MM.1S (cell line): ENCODE data around the gene RFNG.
A peak's percentile ranks its signal among the peaks of the same experiment; 100 is the strongest.

Source experiments
- DNase-seq: peaks from one replicate; pipeline ENCODE4 v3.0.0-alpha.2; 2015
- H2AFZ ChIP-seq: fragments of 300-600 bp; sonication (generic); 2 replicates; pipeline ENCODE4 v1.6.0; 2016; ENCODE audit warnings: antibody characterized with exemption, low read length
- H3F3A ChIP-seq: fragments of 300-600 bp; sonication (generic); 2 replicates; pipeline ENCODE4 v1.6.1; 2016; ENCODE audit warnings: mild to moderate bottlenecking, antibody characterized with exemption, low read length, moderate library complexity, mixed read lengths; ENCODE audit not compliant: insufficient read depth
- H3K27ac ChIP-seq: fragments of 300-600 bp; sonication (generic); 2 replicates; pipeline ENCODE4 v1.5.1; 2016; ENCODE audit warnings: mild to moderate bottlenecking, low read length
- H3K27me3 ChIP-seq: fragments of 300-600 bp; sonication (generic); replicated peaks from 2 replicates; pipeline ENCODE4 v1.6.0; 2016; ENCODE audit warnings: low read length; ENCODE audit not compliant: insufficient read depth
- H3K36me3 ChIP-seq: fragments of 300-600 bp; sonication (generic); replicated peaks from 2 replicates; pipeline ENCODE4 v1.6.1; 2016; ENCODE audit warnings: mild to moderate bottlenecking, low read length, mixed read lengths; ENCODE audit not compliant: insufficient read depth
- H3K4me1 ChIP-seq: fragments of 300-600 bp; sonication (generic); 2 replicates; pipeline ENCODE4 v1.6.1; 2016; ENCODE audit warnings: low read length, mixed read lengths
- H3K4me2 ChIP-seq: fragments of 300-600 bp; sonication (generic); 2 replicates; pipeline ENCODE4 v1.6.0; 2016; ENCODE audit warnings: low read depth, low read length
- H3K4me3 ChIP-seq: fragments of 300-600 bp; sonication (generic); 2 replicates; pipeline ENCODE4 v1.5.1; 2016; ENCODE audit warnings: low read length, mixed read lengths
- H3K79me2 ChIP-seq: fragments of 300-600 bp; sonication (generic); 2 replicates; pipeline ENCODE4 v1.6.1; 2016; ENCODE audit warnings: mixed run types, low read length, mixed read lengths
- H3K9ac ChIP-seq: fragments of 300-600 bp; sonication (generic); 2 replicates; pipeline ENCODE4 v1.6.1; 2016; ENCODE audit warnings: low read length, mixed read lengths
- H3K9me2 ChIP-seq: fragments of 300-600 bp; sonication (generic); replicated peaks from 2 replicates; pipeline ENCODE4 v1.6.1; 2016; ENCODE audit warnings: mild to moderate bottlenecking, low read length, mixed read lengths; ENCODE audit not compliant: insufficient read depth
- H3K9me3 ChIP-seq: fragments of 300-600 bp; sonication (generic); replicated peaks from 2 replicates; pipeline ENCODE4 v1.6.1; 2016; ENCODE audit warnings: mild to moderate bottlenecking, low read length, mixed read lengths; ENCODE audit not compliant: insufficient read depth
- H4K20me1 ChIP-seq: fragments of 300-600 bp; sonication (generic); 2 replicates; pipeline ENCODE4 v1.6.1; 2016; ENCODE audit warnings: mild to moderate bottlenecking, low read length, moderate library complexity, mixed read lengths; ENCODE audit not compliant: insufficient read depth
- EZH2 ChIP-seq: fragments of 300-600 bp; sonication (generic); optimal IDR thresholded peaks from 2 replicates; pipeline ENCODE3; 2017; ENCODE audit warnings: low read depth, mild to moderate bottlenecking, antibody characterized with exemption, low read length, mixed read lengths
- EZH2phosphoT487 ChIP-seq: fragments of 300-600 bp; sonication (generic); IDR thresholded peaks from 2 replicates; pipeline ENCODE4 v1.6.1; 2018; ENCODE audit warnings: antibody characterized with exemption, low read length
- TF ChIP-seq, protein P1 (sequence below): fragments of 300-600 bp; sonication (generic); IDR thresholded peaks from 2 replicates; pipeline ENCODE4 v1.5.1; 2016; ENCODE audit warnings: antibody characterized with exemption, low read length, mixed read lengths

RFNG gene

DNA sequence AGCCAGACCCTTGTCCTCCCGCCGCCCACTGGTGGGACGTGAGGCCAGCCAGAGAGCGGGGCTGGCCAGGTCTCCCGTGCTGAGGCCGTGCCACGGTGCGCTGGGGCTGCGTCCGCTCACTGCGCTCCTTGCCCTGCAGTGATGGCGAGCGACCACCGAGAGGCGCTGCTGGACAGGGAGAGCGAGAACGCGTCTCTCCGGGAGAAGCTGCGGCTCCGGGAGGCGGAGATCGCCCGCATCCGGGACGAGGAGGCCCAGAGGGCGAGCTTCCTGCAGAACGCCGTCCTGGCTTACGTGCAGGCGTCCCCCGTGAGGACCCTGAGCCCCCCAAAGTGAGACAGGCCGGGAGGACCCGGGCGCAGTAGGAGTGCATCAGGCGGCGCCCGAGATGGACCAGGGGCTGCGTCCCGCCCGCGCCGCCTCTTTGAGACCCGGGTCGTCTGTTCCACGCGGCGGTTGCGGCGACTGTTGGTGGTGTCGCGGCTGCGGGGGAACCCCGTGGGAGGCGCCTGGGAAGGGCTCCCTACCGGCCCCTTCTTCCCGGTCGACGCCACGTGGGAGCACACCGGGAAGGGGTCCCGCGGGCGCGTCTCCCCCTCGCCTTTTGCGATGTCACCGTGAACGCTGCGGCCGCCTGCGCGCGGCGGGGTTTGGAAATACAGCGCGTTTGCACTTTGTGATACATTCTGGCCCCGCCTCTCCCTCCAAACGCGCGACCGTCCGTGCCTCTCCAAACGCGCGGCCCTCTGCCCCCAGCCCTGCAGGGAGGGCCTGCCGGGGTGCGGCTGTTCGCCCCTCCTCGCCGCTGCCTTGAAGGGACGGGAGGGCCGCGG, 20.9 kb downstream of the RFNG start:
- Histone ChIP-seq H3K4me2 (peak overlapping the region; percentile 98), H3F3A (peaks cover 12% of the 10 kb centered on the region; the same call in 1 of the 2 replicates), H3K4me3 (peak overlapping the region; percentile 71), H3K9me3 (no peaks in the 10 kb centered on the region), H3K9ac (peak overlapping the region; percentile 23; the same call in 1 of the 2 replicates), H3K36me3 (no peaks in the 10 kb centered on the region), H4K20me1 (no peaks in the 10 kb centered on the region), H3K27me3 (no peaks in the 10 kb centered on the region), H2AFZ (peak overlapping the region; percentile 53), H3K4me1 (peaks cover 6% of the 10 kb centered on the region; the same call in 1 of the 2 replicates), H3K27ac (peak overlapping the region; percentile 25; the same call in 1 of the 2 replicates), H3K9me2 (no peaks in the 10 kb centered on the region), H3K79me2 (no peaks in the 10 kb centered on the region)
- DNase-seq, result peak; percentile 78
- no peak for TF ChIP-seq EZH2phosphoT487
- TF ChIP-seq, protein P1, sequence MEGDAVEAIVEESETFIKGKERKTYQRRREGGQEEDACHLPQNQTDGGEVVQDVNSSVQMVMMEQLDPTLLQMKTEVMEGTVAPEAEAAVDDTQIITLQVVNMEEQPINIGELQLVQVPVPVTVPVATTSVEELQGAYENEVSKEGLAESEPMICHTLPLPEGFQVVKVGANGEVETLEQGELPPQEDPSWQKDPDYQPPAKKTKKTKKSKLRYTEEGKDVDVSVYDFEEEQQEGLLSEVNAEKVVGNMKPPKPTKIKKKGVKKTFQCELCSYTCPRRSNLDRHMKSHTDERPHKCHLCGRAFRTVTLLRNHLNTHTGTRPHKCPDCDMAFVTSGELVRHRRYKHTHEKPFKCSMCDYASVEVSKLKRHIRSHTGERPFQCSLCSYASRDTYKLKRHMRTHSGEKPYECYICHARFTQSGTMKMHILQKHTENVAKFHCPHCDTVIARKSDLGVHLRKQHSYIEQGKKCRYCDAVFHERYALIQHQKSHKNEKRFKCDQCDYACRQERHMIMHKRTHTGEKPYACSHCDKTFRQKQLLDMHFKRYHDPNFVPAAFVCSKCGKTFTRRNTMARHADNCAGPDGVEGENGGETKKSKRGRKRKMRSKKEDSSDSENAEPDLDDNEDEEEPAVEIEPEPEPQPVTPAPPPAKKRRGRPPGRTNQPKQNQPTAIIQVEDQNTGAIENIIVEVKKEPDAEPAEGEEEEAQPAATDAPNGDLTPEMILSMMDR, result peak; percentile 66

DNA sequence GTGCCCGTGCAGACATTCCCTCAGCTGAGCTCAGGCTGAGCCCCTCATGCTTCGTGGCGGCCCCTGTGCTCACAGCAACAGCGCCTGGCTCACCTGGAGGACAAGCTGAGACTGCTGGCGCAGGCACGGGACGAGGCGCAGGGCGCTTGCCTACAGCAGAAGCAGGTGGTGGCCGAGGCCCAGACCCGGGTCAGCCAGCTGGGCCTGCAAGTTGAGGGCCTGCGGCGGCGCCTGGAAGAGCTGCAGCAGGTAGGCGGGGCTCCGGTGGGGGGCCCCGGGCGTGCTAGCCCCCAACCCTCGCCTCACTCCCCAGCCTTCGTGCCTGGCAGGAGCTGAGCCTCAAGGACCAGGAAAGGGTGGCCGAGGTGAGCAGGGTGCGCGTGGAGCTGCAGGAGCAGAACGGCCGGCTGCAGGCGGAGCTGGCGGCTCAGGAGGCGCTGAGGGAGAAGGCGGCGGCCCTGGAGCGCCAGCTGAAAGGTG, 21.6 kb downstream of the RFNG start:
- Histone ChIP-seq H3K27ac (no peak overlapping the region), H3K27me3 (no peaks in the 10 kb centered on the region), H3K9me2 (no peaks in the 10 kb centered on the region), H3K4me1 (peaks cover 6% of the 10 kb centered on the region; the same call in 1 of the 2 replicates), H3K36me3 (no peaks in the 10 kb centered on the region), H3K4me2 (peak overlapping the region; percentile 98), H3K9me3 (no peaks in the 10 kb centered on the region), H3K9ac (no peak overlapping the region), H3K79me2 (no peaks in the 10 kb centered on the region), H3K4me3 (no peak overlapping the region), H2AFZ (no peak overlapping the region), H4K20me1 (no peaks in the 10 kb centered on the region), H3F3A (peaks cover 12% of the 10 kb centered on the region; the same call in 1 of the 2 replicates)
- DNase-seq, result no peak
- TF ChIP-seq, protein P1, result no peak
- no peak for TF ChIP-seq EZH2
- TF ChIP-seq EZH2phosphoT487, result no peak

GRCh38 chr17:82029391-82029790, 22.2 kb downstream of the RFNG start:
- Histone ChIP-seq H2AFZ (no peak overlapping the region), H3K9me2 (no peaks in the 10 kb centered on the region), H3K79me2 (0 out of 2 replicates have a peak, but pooled peaks cover 3% of the 10 kb centered on the region), H3K4me3 (no peak overlapping the region), H3K4me1 (peaks cover 7% of the 10 kb centered on the region; the same call in 1 of the 2 replicates), H3K27me3 (no peaks in the 10 kb centered on the region), H3K36me3 (no peaks in the 10 kb centered on the region), H3K27ac (no peak overlapping the region), H3K4me2 (no peak overlapping the region), H4K20me1 (no peaks in the 10 kb centered on the region), H3F3A (peaks cover 12% of the 10 kb centered on the region; the same call in 1 of the 2 replicates), H3K9me3 (no peaks in the 10 kb centered on the region), H3K9ac (no peak overlapping the region)
- DNase-seq, result no peak
- TF ChIP-seq, protein P1, result no peak
- TF ChIP-seq EZH2phosphoT487 (no peak), EZH2 (no peak)
